Lung (tissue), 12 donors: ENCODE data around the gene MYLK. TPM values are rescaled to one million over a fixed set of nuclear protein-coding genes. Genes with fewer than 3 reads are reported as not detected.

Experiments
- ATAC-seq: fragments of 200-7000 bp; cut with Tn5 transposase; one replicate; pipeline ENCODE4 v1.9.1; 2020; ENCODE audit warnings: moderate number of reproducible peaks; ENCODE audit not compliant: insufficient read depth, low FRiP score
- DNase-seq, 3 donors: peaks; one replicate each; pipeline ENCODE4 v3.0.0-alpha.2; 2013 to 2017
- H3K27ac ChIP-seq, 2 donors: one replicate each; pipeline ENCODE4 v1.5.1; 2013; ENCODE audit warnings: mild to moderate bottlenecking in 2 of 2, moderate library complexity in 2 of 2, control low read depth in 1 of 2, inconsistent platforms in 1 of 2, low read depth in 1 of 2, low read length in 1 of 2
- H3K27me3 ChIP-seq, 3 donors: one replicate each; pipeline ENCODE4 v1.5.1; 2013; ENCODE audit warnings: low read length in 2 of 3; ENCODE audit not compliant: control insufficient read depth in 3 of 3, insufficient read depth in 3 of 3
- H3K36me3 ChIP-seq, 4 donors: one replicate each; pipeline ENCODE4 v1.5.1; 2013; ENCODE audit warnings: low read length in 4 of 4, mild to moderate bottlenecking in 1 of 4, moderate library complexity in 1 of 4; ENCODE audit not compliant: control insufficient read depth in 4 of 4, insufficient read depth in 4 of 4
- H3K4me1 ChIP-seq, 5 donors: one replicate each; pipeline ENCODE4 v1.5.1; 2013; ENCODE audit warnings: low read length in 5 of 5, mild to moderate bottlenecking in 2 of 5, moderate library complexity in 1 of 5; ENCODE audit not compliant: control insufficient read depth in 5 of 5, insufficient read depth in 5 of 5
- H3K4me3 ChIP-seq: one replicate; pipeline ENCODE4 v1.5.1; 2013; ENCODE audit warnings: mild to moderate bottlenecking, control low read depth, moderate library complexity
- H3K9ac ChIP-seq, 2 donors: one replicate each; pipeline ENCODE4 v1.5.1; 2013; ENCODE audit warnings: low read length in 2 of 2, control low read depth in 1 of 2; ENCODE audit not compliant: insufficient read depth in 1 of 2
- H3K9me3 ChIP-seq, 4 donors: one replicate each; pipeline ENCODE4 v1.5.1; 2013; ENCODE audit warnings: low read length in 3 of 4, mild to moderate bottlenecking in 1 of 4, moderate library complexity in 1 of 4; ENCODE audit not compliant: control insufficient read depth in 4 of 4, insufficient read depth in 3 of 4
- CTCF ChIP-seq: IDR thresholded peaks from 2 replicates; pipeline ENCODE4 v1.5.1; 2012; ENCODE audit warnings: mild to moderate bottlenecking; ENCODE audit errors: control extremely low read depth, extremely low read depth
- WGBS, 2 donors: extraction: QIAGEN DNeasy Blood & Tissue Kit; methylation state at CpG; one replicate each; pipeline ENCODE4 v1.1.7; 2013; 5-methylcytosine and 5-hydroxymethylcytosine counted together
- polyA plus RNA-seq, 2 donors: library from polyadenylated mRNA; stranded (reverse); fragments of 200-250 nt; gene quantifications; one replicate each; pipeline ENCODE4 v1.2.1, GENCODE V29; 2013
- total RNA-seq, 2 donors: library from RNA; depleted of rRNA in 1 of 2; stranded (reverse); fragments of >200 nt in 1 of 2; gene quantifications; one replicate each; pipeline ENCODE4 v1.2.1, GENCODE V29; 2014 to 2021
- donor health status: control.
- donor health status: control.
- donor health status: Bipolar disorder and iron deficiency.
- donor health status: healthy.
- donor health status: DM: yes; HTN: yes; CAD: no.

Gene MYLK
- total and polyA plus RNA-seq, 4 donors: 23.3 to 324 (median 112) TPM

- Histone ChIP-seq H3K9me3 (no peaks in the 10 kb centered on the region), H3K4me1 (peaks cover 0 to 75% (median 40%) of the 10 kb centered on the region in 5 donors), H3K27me3 (no peaks in the 10 kb centered on the region), H3K9ac (no peak overlapping the region), H3K36me3 (peaks cover 0 to 59% (median 25%) of the 10 kb centered on the region in 4 donors), H3K27ac (peak overlapping the region in 1 of 2 donors; percentile 82), H3K4me3 (no peak overlapping the region)
- DNase-seq (peak in 1 of 3 donors; percentile 37), ATAC-seq (no peak)
- no peak for TF ChIP-seq CTCF
- WGBS, 2 donors: 54 to 65% methylated on average over 9 of the region's 9 CpGs
Measured at GRCh38 chr3:123692041-123692440, 192.1 kb downstream of the MYLK start.

DNA sequence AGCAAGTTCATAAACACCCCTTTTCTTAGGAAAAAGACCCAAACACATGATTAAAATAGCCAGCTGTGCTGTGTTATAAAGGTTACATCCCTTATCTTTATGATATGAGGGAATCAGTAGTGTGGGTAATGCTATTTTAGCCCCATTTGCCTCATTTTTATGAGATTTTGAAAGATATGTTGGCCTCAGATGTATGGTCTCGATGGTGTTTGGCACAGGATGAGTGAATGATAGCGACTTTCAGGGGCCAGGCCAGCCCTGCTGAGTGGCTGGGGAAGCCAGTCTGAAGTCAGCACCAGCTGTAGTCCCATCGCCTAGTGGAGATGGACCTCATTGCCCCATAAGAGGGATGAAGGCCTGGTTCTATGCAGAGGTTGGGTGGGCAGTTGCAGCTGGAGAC lies 194.3 kb downstream of the MYLK start:
- Histone ChIP-seq H3K4me1 (peaks cover 0 to 53% (median 31%) of the 10 kb centered on the region in 5 donors), H3K36me3 (peaks cover 0 to 60% (median 27%) of the 10 kb centered on the region in 4 donors), H3K9me3 (no peaks in the 10 kb centered on the region), H3K27me3 (no peaks in the 10 kb centered on the region), H3K4me3 (no peak overlapping the region), H3K9ac (no peak overlapping the region), H3K27ac (peak overlapping the region in 1 of 2 donors; percentile 72)
- 85 to 94% methylated on average over 3 of the region's 3 CpGs for WGBS, 2 donors
- ATAC-seq (no peak), DNase-seq (no peak)
- TF ChIP-seq CTCF: no peak

- Histone ChIP-seq H3K4me3 (no peak overlapping the region), H3K36me3 (peaks cover 0 to 68% (median 26%) of the 10 kb centered on the region in 4 donors), H3K4me1 (peaks cover 0 to 45% (median 23%) of the 10 kb centered on the region in 5 donors), H3K27me3 (no peaks in the 10 kb centered on the region), H3K9me3 (no peaks in the 10 kb centered on the region), H3K27ac (peak overlapping the region in 1 of 2 donors; percentile 72), H3K9ac (no peak overlapping the region)
- WGBS, 2 donors: 81 to 87% methylated on average over 4 of the region's 4 CpGs
- no peak for DNase-seq
- TF ChIP-seq CTCF: no peak
- peak; percentile 60 for ATAC-seq
Measured at GRCh38 chr3:123688241-123688747, 195.8 kb downstream of the MYLK start.

- ATAC-seq: no peak
- Histone ChIP-seq H3K4me1 (peaks cover 0 to 36% (median 18%) of the 10 kb centered on the region in 5 donors), H3K4me3 (no peak overlapping the region), H3K27ac (peak overlapping the region in 1 of 2 donors; percentile 21), H3K9ac (no peak overlapping the region), H3K9me3 (no peaks in the 10 kb centered on the region), H3K27me3 (no peaks in the 10 kb centered on the region), H3K36me3 (peaks cover 0 to 60% (median 28%) of the 10 kb centered on the region in 4 donors)
- no peak for TF ChIP-seq CTCF
- no peak for DNase-seq
Measured at GRCh38 chr3:123687286-123687685, 196.8 kb downstream of the MYLK start.
